Stimulated activated naive B cell treated with anti-CD40 and anti-IgM and Interleukin-4, amounts not matched to agents 10 μg/mL and 1 μg/mL and 100 μg/mL, for 72 hours (primary cell): Measurements from ENCODE around the gene MTAP.

Experiments used
- ATAC-seq, 2 donors: fragments of 150-1000 bp; cut with Tn5 transposase; replicated peaks; 2 replicates each; pipeline ENCODE4 v1.10.0; 2021; ENCODE audit warnings: moderate library complexity in 1 of 2
- DNase-seq: peaks from one replicate; pipeline ENCODE4 v3.0.0; 2021
- H3K27ac Mint-ChIP-seq: one replicate; pipeline ENCODE4 v1.8.0; 2022; ENCODE audit warnings: mild to moderate bottlenecking, mixed read lengths
- H3K27me3 Mint-ChIP-seq, 2 donors: one replicate each; pipeline ENCODE4 v1.8.0; 2022; ENCODE audit warnings: mixed read lengths in 2 of 2
- H3K36me3 Mint-ChIP-seq, 2 donors: one replicate each; pipeline ENCODE4 v1.8.0; 2022; ENCODE audit warnings: mixed read lengths in 2 of 2, mild to moderate bottlenecking in 1 of 2
- H3K4me1 Mint-ChIP-seq, 2 donors: one replicate each; pipeline ENCODE4 v1.8.0; 2022; ENCODE audit warnings: mixed read lengths in 2 of 2, mild to moderate bottlenecking in 1 of 2
- H3K4me3 Mint-ChIP-seq, 2 donors: one replicate each; pipeline ENCODE4 v1.8.0; 2022; ENCODE audit warnings: mild to moderate bottlenecking in 2 of 2, mixed read lengths in 2 of 2, moderate library complexity in 1 of 2
- H3K9me3 Mint-ChIP-seq, 2 donors: one replicate each; pipeline ENCODE4 v1.8.0; 2022; ENCODE audit warnings: mixed read lengths in 2 of 2, mild to moderate bottlenecking in 1 of 2

MTAP gene

GRCh38 chr9:21968331-21969010, 166.0 kb downstream of the MTAP start:
- Mint-ChIP-seq H3K4me1 (peaks cover 30 to 37% of the 10 kb centered on the region in 2 donors), H3K27me3 (peaks cover 74 to 94% of the 10 kb centered on the region in 2 donors), H3K27ac (peak overlapping the region; percentile 96), H3K36me3 (peaks cover 11 to 15% of the 10 kb centered on the region in 2 donors), H3K9me3 (peaks cover 12 to 13% of the 10 kb centered on the region in 2 donors), H3K4me3 (peak overlapping the region; percentile 63 to 73)
- DNase-seq (no peak), ATAC-seq (no peak)

DNA sequence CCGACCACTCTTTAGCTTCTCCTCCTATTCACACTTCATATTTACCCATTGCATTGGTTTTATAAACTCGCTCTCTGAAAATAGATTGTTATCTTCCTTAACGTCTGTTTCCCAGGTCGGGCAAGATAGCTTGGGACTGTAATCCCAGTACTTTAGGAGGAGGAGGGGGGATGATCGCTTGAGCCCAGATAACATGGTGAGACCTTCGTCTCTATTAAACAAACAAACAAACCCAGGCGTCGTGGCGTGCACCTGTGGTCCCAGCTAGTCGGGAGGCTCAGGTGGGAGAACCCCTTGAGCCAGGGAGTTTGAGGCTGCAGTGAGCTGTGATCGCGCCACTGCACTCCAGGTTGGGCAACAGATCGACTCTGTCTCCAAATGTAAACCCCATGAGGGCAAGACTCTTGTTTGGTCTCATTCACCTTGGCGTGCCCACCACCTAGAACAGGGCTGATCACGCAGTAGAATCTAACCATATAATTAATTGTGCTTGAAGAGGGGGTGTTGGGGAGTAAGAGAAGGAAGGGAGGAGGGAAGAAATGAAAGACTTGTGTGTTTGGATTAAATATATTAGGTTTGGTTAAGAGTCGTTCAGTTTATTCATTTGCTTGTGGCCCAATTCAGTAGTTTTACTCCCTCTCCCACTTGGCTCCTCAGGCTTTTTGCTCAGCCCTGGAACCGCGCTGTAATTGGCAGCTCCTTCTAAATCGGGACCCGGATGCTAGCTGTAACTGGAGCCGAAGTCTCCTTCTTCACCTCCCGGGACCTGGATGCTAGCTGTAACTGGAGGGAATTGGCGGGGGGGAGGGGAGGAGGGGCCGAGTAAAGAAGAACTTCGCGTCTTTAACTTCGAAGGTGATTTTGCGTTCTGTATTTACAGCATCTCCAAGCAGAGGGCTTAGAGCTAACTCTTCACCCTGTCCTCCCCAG, 166.8 kb downstream of the MTAP start:
- peaks cover 11 to 15% of the 10 kb centered on the region in 2 donors for H3K36me3 Mint-ChIP-seq
- H3K9me3 Mint-ChIP-seq = peaks cover 12 to 13% of the 10 kb centered on the region in 2 donors
- peak overlapping the region; percentile 96 for H3K27ac Mint-ChIP-seq
- no peak for ATAC-seq
- peaks cover 32 to 41% of the 10 kb centered on the region in 2 donors for H3K4me1 Mint-ChIP-seq
- H3K27me3 Mint-ChIP-seq = peaks cover 76 to 92% of the 10 kb centered on the region in 2 donors
- H3K4me3 Mint-ChIP-seq = peak overlapping the region; percentile 63 to 73
- DNase-seq = no peak

GRCh38 chr9:21969951-21970799, 167.7 kb downstream of the MTAP start:
- Mint-ChIP-seq H3K4me1 (peaks cover 36 to 41% of the 10 kb centered on the region in 2 donors), H3K9me3 (peaks cover 12 to 13% of the 10 kb centered on the region in 2 donors), H3K27me3 (peaks cover 80 to 92% of the 10 kb centered on the region in 2 donors), H3K27ac (peak overlapping the region; percentile 86), H3K4me3 (no peak overlapping the region), H3K36me3 (peaks cover 11 to 12% of the 10 kb centered on the region in 2 donors)
- no peak for DNase-seq
- no peak for ATAC-seq

DNA sequence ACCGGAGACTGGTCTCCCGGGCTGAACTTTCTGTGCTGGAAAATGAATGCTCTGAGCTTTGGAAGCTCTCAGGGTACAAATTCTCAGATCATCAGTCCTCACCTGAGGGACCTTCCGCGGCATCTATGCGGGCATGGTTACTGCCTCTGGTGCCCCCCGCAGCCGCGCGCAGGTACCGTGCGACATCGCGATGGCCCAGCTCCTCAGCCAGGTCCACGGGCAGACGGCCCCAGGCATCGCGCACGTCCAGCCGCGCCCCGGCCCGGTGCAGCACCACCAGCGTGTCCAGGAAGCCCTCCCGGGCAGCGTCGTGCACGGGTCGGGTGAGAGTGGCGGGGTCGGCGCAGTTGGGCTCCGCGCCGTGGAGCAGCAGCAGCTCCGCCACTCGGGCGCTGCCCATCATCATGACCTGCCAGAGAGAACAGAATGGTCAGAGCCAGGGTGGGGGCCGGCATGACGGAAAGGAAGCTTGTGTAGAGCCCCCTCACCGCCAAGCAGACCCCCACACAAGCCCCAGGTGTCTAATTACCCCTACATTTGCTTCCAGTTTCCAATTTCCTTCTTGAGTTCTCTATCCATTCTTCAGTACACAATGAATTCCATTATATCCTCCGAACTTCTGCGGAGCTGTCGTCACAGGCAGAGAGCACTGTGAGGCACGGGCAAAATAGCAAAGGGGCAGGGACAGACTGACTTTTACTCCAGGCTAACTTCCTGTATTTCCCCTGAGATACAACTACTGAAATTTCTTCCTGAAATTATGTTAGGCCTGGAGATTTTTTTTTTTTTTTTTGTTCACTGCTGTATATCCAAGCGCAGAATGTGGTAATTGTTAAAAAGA, 168.6 kb downstream of the MTAP start:
- ATAC-seq = no peak
- Mint-ChIP-seq H3K27me3 (peaks cover 78 to 92% of the 10 kb centered on the region in 2 donors), H3K9me3 (peaks cover 10 to 13% of the 10 kb centered on the region in 2 donors), H3K4me1 (peaks cover 35 to 40% of the 10 kb centered on the region in 2 donors), H3K27ac (peak overlapping the region; percentile 86), H3K4me3 (no peak overlapping the region), H3K36me3 (peaks cover 7 to 11% of the 10 kb centered on the region in 2 donors)
- no peak for DNase-seq

- no peak overlapping the region for H3K4me3 Mint-ChIP-seq
Observed at GRCh38 chr9:21972361-21972760, 169.9 kb downstream of the MTAP start.

DNA sequence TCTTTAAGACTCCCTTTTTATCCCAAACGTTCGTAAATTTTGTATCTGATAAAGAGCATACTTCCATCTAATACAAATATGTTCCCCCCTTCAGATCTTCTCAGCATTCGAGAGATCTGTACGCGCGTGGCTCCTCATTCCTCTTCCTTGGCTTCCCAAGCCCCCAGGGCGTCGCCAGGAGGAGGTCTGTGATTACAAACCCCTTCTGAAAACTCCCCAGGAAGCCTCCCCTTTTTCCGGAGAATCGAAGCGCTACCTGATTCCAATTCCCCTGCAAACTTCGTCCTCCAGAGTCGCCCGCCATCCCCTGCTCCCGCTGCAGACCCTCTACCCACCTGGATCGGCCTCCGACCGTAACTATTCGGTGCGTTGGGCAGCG, 171.9 kb downstream of the MTAP start:
- ATAC-seq (no peak), DNase-seq (no peak)
- Mint-ChIP-seq H3K9me3 (peaks cover 1 to 5% of the 10 kb centered on the region in 2 donors), H3K27ac (peak overlapping the region; percentile 93), H3K27me3 (peaks cover 67 to 77% of the 10 kb centered on the region in 2 donors), H3K4me1 (peaks cover 24 to 29% of the 10 kb centered on the region in 2 donors), H3K4me3 (peak overlapping the region; percentile 85 to 88), H3K36me3 (peaks cover 2 to 4% of the 10 kb centered on the region in 2 donors)

More at GRCh38 chr9:21972361-21972760, 169.9 kb downstream of the MTAP start:
- Mint-ChIP-seq H3K27ac (no peak overlapping the region), H3K36me3 (peaks cover 7 to 11% of the 10 kb centered on the region in 2 donors), H3K9me3 (peaks cover 9 to 10% of the 10 kb centered on the region in 2 donors), H3K4me1 (peaks cover 32 to 42% of the 10 kb centered on the region in 2 donors), H3K27me3 (peaks cover 77 to 87% of the 10 kb centered on the region in 2 donors)
- no peak for DNase-seq
- ATAC-seq = no peak

DNA sequence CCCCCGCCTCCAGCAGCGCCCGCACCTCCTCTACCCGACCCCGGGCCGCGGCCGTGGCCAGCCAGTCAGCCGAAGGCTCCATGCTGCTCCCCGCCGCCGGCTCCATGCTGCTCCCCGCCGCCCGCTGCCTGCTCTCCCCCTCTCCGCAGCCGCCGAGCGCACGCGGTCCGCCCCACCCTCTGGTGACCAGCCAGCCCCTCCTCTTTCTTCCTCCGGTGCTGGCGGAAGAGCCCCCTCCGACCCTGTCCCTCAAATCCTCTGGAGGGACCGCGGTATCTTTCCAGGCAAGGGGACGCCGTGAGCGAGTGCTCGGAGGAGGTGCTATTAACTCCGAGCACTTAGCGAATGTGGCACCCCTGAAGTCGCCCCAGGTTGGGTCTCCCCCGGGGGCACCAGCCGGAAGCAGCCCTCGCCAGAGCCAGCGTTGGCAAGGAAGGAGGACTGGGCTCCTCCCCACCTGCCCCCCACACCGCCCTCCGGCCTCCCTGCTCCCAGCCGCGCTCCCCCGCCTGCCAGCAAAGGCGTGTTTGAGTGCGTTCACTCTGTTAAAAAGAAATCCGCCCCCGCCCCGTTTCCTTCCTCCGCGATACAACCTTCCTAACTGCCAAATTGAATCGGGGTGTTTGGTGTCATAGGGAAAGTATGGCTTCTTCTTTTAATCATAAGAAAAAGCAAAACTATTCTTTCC, 172.4 kb downstream of the MTAP start:
- DNase-seq (no peak), ATAC-seq (peak; percentile 72 to 78)
- H3K27me3 Mint-ChIP-seq = peaks cover 67 to 77% of the 10 kb centered on the region in 2 donors
- H3K4me3 Mint-ChIP-seq = peak overlapping the region; percentile 85 to 88
- H3K4me1 Mint-ChIP-seq = peaks cover 24 to 28% of the 10 kb centered on the region in 2 donors
- H3K9me3 Mint-ChIP-seq = peaks cover 0 to 5% of the 10 kb centered on the region in 2 donors
- peak overlapping the region; percentile 93 for H3K27ac Mint-ChIP-seq
- peaks cover 2% of the 10 kb centered on the region in 2 donors for H3K36me3 Mint-ChIP-seq

- H3K4me3 Mint-ChIP-seq = no peak overlapping the region
- peaks cover 15 to 28% of the 10 kb centered on the region in 2 donors for H3K4me1 Mint-ChIP-seq
- peaks cover 59 to 63% of the 10 kb centered on the region in 2 donors for H3K27me3 Mint-ChIP-seq
- no peak overlapping the region for H3K27ac Mint-ChIP-seq
- ATAC-seq (no peak), DNase-seq (no peak)
- H3K36me3 Mint-ChIP-seq = peaks cover 0 to 2% of the 10 kb centered on the region in 2 donors
- H3K9me3 Mint-ChIP-seq = no peaks in the 10 kb centered on the region
Observed at GRCh38 chr9:21976334-21976875, 174.0 kb downstream of the MTAP start.

DNA sequence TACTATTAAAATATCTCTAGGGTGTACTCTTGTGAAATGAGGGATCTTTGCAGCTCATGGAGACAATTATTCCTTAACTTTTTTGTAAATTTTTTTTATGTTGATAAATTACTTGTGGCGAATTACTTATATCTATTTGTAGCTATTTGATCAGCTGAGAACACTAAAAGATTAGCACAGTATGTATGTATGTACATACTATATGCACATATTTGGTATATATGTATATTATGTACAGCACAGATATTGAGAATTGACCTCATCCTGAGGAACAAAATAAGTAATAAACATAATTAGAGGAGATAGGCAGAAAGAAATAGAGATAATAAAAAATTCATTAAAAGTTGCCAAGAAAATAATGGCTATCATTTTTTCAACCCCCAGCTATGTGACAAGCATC, 180.0 kb downstream of the MTAP start:
- H3K36me3 Mint-ChIP-seq = no peaks in the 10 kb centered on the region
- peaks cover 36 to 44% of the 10 kb centered on the region in 2 donors for H3K27me3 Mint-ChIP-seq
- peaks cover 0 to 10% of the 10 kb centered on the region in 2 donors for H3K4me1 Mint-ChIP-seq
- H3K9me3 Mint-ChIP-seq = no peaks in the 10 kb centered on the region
- DNase-seq (no peak), ATAC-seq (no peak)
- no peak overlapping the region for H3K27ac Mint-ChIP-seq
- no peak overlapping the region for H3K4me3 Mint-ChIP-seq

GRCh38 chr9:21982861-21983560, 180.6 kb downstream of the MTAP start:
- no peak overlapping the region for H3K27ac Mint-ChIP-seq

DNA sequence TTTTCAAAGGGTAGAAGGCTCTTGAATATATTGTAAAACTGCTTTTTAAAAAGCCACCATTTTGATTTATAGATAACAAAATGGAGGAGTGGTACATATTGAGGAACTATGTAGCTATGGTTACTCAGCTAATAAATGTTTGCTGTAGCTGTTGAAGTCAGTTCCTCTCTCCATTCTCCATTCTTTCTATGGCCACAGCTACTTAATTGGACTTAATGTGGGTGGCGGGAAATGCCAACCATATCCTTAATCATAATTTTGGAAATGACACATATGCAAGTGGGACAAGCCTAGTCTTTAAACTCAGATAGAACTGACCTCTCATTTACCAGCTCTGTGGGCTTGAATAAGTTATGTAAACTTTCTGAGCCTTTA, 181.1 kb downstream of the MTAP start:
- H3K27ac Mint-ChIP-seq = no peak overlapping the region
- no peaks in the 10 kb centered on the region for H3K36me3 Mint-ChIP-seq
- no peak for DNase-seq
- peaks cover 0 to 10% of the 10 kb centered on the region in 2 donors for H3K4me1 Mint-ChIP-seq
- no peak overlapping the region for H3K4me3 Mint-ChIP-seq
- H3K9me3 Mint-ChIP-seq = no peaks in the 10 kb centered on the region
- no peak for ATAC-seq
- peaks cover 42 to 52% of the 10 kb centered on the region in 2 donors for H3K27me3 Mint-ChIP-seq

More at GRCh38 chr9:21982861-21983560, 180.6 kb downstream of the MTAP start:
- Mint-ChIP-seq H3K4me3 (no peak overlapping the region), H3K4me1 (peaks cover 0 to 10% of the 10 kb centered on the region in 2 donors), H3K27me3 (peaks cover 40 to 49% of the 10 kb centered on the region in 2 donors), H3K36me3 (no peaks in the 10 kb centered on the region), H3K9me3 (no peaks in the 10 kb centered on the region)
- DNase-seq (no peak), ATAC-seq (no peak)

DNA sequence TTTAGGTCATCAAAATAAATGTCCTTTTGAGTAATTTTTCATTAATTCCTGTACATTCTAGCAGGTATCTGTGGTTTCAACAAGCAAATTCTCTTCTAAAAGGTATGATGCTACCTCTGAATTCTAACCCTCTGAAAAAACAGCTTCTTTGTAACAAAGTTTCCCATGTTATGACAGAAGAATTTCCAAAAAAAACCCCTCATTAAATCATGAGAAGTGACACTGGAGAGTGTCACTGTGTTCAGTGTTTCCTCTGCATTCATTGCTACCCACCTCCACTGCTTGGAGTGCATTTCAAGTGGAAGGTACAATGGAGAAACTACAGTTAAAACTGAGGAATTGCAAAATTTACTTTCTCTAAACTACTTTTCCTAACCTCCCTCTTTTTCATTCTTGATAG, 181.7 kb downstream of the MTAP start:
- DNase-seq = no peak
- Mint-ChIP-seq H3K9me3 (no peaks in the 10 kb centered on the region), H3K36me3 (no peaks in the 10 kb centered on the region), H3K27me3 (peaks cover 40 to 52% of the 10 kb centered on the region in 2 donors), H3K4me1 (peaks cover 0 to 14% of the 10 kb centered on the region in 2 donors), H3K27ac (no peak overlapping the region), H3K4me3 (no peak overlapping the region)
- no peak for ATAC-seq
